HEK293 (cell line): Measurements from ENCODE around the gene GPX3.

Source experiments
- YY1 ChIP-seq: fragments of 450-650 bp; formaldehyde crosslinking; IDR thresholded peaks from 2 replicates; pipeline ENCODE4 v1.5.1; 2018; ENCODE audit warnings: missing biosample characterization, missing genetic modification characterization
- ZNF2 ChIP-seq: fragments of 450-650 bp; formaldehyde crosslinking; IDR thresholded peaks from 2 replicates; pipeline ENCODE4 v1.5.1; 2016; ENCODE audit warnings: missing biosample characterization, missing genetic modification characterization

DNA sequence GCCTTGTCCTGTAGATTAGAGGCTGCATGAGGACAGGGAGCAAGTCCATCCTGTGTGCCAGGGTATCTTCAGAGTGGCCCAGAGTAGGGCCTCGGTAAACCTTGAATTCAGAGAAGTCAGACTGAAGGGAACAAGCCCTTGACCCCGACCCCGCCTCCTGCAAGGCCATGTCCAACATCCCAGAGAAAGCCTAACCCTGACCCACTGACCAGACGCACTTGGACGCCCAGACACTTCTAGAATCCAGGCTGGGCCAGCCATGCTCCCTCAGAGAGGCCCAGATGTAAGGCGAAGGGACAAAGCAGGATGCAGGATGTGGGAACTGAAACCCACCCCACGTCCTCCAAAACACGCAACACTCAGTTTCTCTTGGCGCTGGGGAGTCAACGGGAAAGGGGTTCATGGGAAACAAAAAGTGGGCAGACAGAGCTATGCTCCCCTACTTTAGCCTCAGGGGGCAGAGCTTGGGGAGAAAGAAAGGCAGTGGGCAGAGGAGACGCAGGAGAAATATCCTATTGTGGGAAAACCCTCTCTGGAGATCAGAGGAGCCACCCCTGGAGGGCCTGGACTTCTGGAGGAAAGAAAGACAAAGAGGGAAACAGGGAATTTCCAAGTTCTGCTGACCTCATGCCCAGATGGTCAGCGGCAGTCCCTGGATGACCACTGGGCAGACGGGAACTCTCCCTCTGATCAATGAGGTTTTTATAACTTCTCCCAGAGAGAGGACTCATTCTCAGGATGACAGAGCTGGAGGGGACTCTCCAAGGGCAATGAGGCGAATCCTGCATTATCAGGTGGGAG, 47.4 kb downstream of the GPX3 start:
- TF ChIP-seq YY1 (tag by site-specific recombination) (no peak), ZNF2 (tag by site-specific recombination) (no peak)
